Skin of body (tissue), 2 donors: ENCODE measurements around the gene SNX13. TPM values are rescaled to one million over a fixed set of nuclear protein-coding genes. Genes with fewer than 3 reads are reported as not detected.

Source experiments
- DNase-seq: peaks from one replicate; lab custom pipeline; 2025; lab: John Stamatoyannopoulos, UW
- total RNA-seq: library from RNA; depleted of rRNA; stranded (reverse); fragments of >200 nt; gene quantifications from one replicate; pipeline ENCODE4 v1.2.3, GENCODE V29; 2014

Gene SNX13
- total RNA-seq, 1 donor from 2014 or later, result 59.4 TPM

DNA sequence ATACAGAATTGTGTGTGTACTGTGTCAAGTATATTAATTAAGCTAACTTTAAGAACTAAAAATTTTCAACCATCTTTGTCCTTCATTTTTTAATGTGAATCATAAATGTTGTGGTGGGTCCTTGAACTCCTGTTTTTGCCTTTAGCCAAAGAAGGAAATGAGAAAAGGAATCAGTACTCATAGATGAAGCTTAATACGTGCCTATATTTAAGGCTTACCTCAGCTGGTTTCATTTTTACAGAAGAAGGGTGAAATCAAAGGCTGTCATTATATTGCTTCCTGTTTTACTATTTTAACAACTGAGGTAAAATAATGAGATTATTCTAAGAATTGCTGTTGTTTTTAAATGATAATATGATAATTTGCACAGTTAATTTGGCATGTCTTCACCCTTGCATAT, 6.3 kb upstream of the SNX13 start:
- DNase-seq, result no peak

- no peak for DNase-seq
Observed at GRCh38 chr7:17944720-17945119, 4.4 kb upstream of the SNX13 start.

DNA sequence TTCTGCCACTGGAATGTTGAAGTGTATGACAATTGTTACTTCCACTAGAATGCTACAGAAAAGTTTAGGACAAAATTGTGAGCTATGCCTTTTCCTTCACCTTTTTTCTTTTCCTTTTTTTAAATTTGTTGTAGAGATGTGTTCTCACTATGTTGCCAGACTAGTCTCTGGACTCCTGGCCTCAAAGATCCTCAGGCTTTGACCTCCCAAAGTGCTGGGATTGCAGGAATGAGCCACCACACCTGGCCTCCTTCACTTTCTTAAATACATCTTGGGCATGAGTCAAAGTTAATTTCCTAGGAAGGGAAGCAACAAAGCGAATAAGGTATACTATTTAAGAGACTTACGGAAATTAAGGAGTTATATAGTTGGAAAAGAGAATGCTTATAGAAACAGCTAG, 2.7 kb upstream of the SNX13 start:
- DNase-seq, result no peak

- DNase-seq, result no peak
Observed at GRCh38 chr7:17942231-17942630, 1.9 kb upstream of the SNX13 start.

GRCh38 chr7:17940951-17941431, 697 bp upstream of the SNX13 start:
- DNase-seq, result no peak

DNA sequence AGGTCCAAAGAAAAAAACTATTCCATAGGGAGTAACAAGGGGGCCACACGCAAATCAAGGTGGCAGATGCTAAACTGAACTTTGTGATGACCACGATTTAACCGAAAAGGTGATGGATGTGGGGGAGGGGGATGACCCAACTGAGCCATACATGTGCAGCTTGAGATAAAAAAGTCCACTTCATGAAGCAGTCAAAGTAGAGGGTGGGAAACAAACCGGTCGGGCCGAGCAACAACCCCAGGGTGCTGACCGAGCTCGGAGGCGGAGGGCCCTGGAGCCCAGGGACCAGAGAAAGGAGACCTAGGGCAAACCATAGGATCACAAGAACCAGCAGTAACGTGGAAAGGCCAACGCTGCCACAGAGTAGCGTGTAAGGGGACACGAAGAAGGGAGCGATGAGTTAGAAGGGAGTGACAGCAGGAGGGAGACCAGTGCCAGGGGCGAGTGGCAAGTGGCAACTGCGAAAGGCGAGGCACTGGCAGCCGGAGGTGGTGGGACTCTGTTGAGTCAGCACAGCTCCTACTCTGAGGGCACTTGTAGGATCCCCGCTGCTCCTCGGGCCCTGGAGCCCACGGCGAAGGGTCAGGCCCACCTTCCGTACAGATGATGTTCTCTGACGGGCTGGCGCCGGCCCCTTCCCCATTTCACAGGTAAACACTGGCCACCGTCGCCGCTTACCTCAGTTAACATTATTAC, 540 bp downstream of the SNX13 start:
- peak; percentile 22 for DNase-seq

GRCh38 chr7:17939211-17939605, 1.1 kb downstream of the SNX13 start:
- no peak for DNase-seq

DNA sequence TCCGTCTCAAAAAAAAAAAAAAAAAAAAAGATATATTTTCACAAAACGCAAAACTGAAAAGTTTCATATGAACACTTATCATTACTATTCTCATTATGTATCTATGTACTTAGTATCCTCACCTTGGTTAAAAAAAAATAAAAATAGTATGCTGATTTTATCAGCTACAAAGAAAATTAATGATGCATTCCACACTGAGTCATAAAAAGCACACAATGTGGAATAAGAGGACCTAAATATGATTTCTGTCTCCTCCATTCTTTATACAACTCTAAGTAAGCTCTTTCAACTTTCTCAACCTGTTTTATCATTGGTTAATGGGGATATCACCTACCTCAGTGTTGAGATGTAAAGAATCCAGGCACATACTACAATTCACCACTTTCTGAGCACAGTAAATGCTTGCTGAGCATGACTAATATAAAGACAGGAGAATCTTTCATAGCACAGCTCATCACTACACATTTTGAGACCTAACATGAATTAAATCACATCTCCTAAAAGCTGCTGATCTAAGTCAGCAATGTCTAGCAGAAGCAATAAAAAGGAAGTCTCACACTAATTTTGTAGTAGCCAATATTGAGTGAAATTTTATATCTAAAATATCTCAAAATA, 2.7 kb downstream of the SNX13 start:
- DNase-seq, result no peak

DNA sequence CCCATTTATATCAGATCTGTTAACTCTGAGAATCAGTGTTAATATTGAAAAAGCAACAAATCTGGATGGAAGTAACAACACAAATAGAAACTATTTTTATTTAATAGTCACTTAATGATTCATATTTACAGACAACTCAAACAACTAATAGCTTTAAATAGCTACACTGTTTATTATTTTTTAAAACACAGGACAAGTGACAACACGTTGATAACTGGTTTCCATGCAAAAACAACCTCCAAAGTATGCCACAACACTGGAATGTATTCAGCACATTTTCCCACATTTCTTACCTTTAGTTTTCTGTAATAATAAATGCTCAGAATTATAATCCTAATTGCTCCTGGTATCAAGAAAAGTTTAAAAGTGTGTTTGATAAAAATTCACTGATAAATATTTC, 4.0 kb downstream of the SNX13 start:
- no peak for DNase-seq

DNA sequence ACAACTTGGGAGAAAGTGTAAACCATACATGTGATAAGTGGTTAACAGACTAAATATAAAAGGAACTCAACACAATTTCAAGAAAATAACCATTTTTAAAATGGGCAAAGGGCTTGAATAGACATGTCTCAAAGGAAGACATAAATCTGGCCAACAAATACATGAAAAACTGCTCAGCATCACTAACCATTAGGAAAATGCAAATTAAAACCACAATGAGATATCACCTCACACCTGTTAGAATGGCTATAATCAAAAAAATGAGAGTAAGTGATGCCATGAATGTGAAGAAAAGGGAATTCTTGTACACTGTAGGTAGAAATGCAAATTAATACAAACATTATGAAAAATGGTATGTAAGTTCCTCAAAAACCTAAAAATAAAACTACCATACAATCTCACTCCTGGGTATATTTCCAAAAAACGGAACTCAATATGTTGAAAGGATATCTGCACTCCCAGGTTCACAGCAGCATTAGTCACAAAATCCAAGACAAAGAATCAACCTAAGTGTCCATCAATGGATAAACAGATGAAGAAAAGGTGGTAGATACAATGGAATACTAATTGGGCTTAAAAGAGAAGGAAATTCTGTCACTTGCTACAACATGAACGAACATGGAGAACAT, 5.6 kb downstream of the SNX13 start:
- no peak for DNase-seq

- DNase-seq, result no peak
Observed at GRCh38 chr7:17934094-17934493, 6.2 kb downstream of the SNX13 start.

GRCh38 chr7:17932770-17933169, 7.5 kb downstream of the SNX13 start:
- DNase-seq, result no peak

DNA sequence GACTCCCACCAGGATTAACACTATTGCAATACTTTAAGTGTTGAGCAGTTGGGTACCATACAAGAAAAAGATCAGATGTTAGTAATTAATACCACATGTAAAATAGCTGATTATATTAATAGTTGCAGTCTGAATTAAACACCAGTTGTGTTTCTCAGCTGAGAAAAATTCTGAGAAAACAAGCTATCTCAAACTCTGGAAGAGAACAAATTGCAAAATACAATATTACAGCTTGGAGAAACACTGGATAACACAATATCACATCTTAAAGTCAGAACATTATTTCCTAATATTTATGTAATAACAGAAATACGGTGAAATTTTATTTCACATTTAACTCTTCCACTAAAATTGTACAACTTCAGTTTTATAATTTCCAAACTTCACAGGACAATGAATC, 9.2 kb downstream of the SNX13 start:
- DNase-seq, result no peak

GRCh38 chr7:17930546-17930945, 9.7 kb downstream of the SNX13 start:
- no peak for DNase-seq

DNA sequence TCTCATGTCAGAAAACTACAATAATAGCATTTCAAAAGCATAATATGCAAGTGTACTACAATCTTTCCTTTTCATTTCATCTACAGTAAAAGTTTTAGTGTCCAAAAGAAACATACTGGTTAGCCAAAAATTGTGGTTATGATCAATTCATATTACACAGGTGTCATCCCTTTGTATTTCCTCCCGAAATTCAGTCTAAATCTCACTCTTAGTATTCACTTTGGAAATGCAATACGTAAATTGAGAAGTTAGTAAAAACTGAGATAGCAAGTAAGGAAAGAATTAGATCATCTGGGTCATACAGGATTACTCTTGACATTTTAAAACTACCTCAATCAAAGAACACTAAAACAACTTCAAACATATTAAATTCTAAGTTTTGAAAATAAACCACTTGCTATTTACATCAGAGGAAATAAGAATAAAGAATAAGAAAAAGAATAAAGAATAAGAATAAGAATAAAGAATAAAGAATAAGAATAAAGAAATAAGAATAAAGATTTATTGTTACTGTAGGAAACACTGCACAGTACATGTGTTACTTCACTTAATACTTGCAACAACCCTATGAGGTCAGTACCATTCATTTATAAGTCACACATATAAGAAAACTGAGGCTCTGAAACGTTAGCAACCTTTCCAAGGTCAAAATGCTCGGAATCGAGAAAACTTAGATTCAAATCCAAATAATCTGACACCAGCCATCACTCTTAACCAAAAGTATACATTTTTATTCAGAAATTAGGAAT, 10.5 kb downstream of the SNX13 start:
- DNase-seq, result no peak

DNA sequence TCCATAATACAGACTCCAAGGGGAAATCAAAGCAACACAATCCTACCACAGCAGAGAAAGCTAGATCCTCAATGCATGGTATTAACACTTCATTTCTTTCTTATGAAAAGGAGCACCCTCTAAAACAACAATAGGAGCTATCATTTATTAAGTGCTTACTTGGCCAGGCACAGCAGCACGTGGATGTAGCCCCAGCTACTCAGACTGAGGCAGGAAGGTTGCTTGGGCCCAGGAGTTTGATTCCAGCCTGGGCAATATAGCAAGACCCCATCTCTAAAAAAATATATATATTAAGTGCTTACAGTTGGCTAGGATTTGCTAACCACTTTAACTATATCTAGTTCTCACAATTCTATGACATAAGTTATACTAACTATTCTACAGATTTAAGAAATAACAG, 12.2 kb downstream of the SNX13 start:
- DNase-seq, result no peak

GRCh38 chr7:17921857-17922416, 18.4 kb downstream of the SNX13 start:
- DNase-seq, result no peak

DNA sequence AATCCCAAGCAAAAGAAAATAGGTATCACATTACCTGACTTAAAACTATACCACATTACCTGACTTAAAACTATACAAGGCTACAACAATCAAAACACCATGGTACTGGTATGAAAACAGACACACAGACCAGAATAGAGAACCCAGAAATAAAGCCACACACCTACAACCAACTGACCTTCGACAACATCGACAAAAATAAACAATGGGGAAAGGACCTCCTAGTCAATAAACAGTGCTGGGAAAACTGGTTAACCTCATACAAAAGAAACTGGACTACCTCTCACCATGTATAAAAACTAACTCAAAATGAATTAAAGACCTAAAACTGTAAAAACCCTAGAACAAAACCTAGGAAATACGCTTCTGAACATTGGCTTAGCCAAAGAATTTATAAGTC, 22.5 kb downstream of the SNX13 start:
- no peak for DNase-seq

GRCh38 chr7:17916786-17917185, 23.5 kb downstream of the SNX13 start:
- no peak for DNase-seq

DNA sequence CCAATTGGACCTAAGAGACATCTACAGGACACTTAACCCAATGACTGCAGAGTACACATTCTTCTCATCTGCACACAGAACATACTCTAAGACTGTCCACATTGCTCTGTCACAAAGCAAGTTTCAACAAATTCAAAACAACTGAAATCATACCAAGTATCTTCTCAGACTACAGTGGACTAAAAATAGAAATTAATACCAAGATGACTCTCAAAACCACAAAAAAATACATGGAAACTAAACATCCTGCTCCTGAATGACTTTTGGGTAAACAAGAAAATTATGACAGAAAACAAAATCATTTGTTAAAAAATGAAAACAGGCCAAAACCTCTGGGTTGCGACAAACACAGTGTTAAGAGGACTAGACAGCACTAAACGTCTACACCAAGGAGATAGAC, 24.5 kb downstream of the SNX13 start:
- no peak for DNase-seq

- DNase-seq, result no peak
Observed at GRCh38 chr7:17915168-17915567, 25.1 kb downstream of the SNX13 start.

- no peak for DNase-seq
Observed at GRCh38 chr7:17913250-17913649, 27.0 kb downstream of the SNX13 start.
